HCT116 (cell line): ENCODE measurements around the gene LTBP1. TPM values are rescaled to one million over a fixed set of nuclear protein-coding genes. Genes with fewer than 3 reads are reported as not detected.

Source experiments
- ATAC-seq: fragments of 200-7000 bp; cut with Tn5 transposase; 2 replicates; pipeline ENCODE4 v1.9.1; 2020; ENCODE audit warnings: mild to moderate bottlenecking, moderate library complexity
- BruUV-seq: library from RNA; stranded (reverse); fragments of 400-500 nt; replicated peaks from 2 replicates; lab custom pipeline; 2021; lab: Mats Ljungman, UMichigan
- CTCF ChIA-PET: fragments of 300-600 bp; sonication (Branson Sonifier 250); formaldehyde crosslinking; loops from one replicate; lab custom pipeline; 2021; ENCODE audit warnings: antibody characterized with exemption; lab: Charles Lee
- POLR2A ChIA-PET: fragments of 300-600, 350-600 bp; sonication (Branson Sonifier 250); formaldehyde crosslinking; loops from one replicate; lab custom pipeline; 2021; ENCODE audit warnings: antibody characterized with exemption; lab: Charles Lee
- RAD21 ChIA-PET, 2 experiments: fragments of 300-600 bp; sonication (Branson Sonifier 250); formaldehyde crosslinking; loops; one replicate each; lab custom pipeline; 2023; ENCODE audit warnings: low total read pairs in 2 of 2; ENCODE audit not compliant: uncharacterized antibody in 2 of 2, unreplicated experiment in 2 of 2, low non-redundant PET in 1 of 2; lab: Charles Lee
- DNase-seq: peaks from one replicate; pipeline ENCODE4 v3.0.0-alpha.2; 2010; ENCODE audit warnings: low read depth, low spot score
- H2AFZ ChIP-seq: fragments of 200-600 bp; shearing (Covaris generic), sonication (generic); 2 replicates; pipeline ENCODE4 v1.6.1; 2017; ENCODE audit warnings: low read depth, mixed run types, mixed read lengths, antibody characterized with exemption, low read length; ENCODE audit not compliant: poor library complexity, severe bottlenecking
- H3K27ac ChIP-seq: 2 replicates; pipeline ENCODE4 v1.5.1; 2012; ENCODE audit warnings: low read depth, low read length
- H3K27me3 ChIP-seq: fragments of 200-600 bp; sonication (generic); 2 replicates; pipeline ENCODE4 v1.6.1; 2016; ENCODE audit warnings: mixed run types, low read length, mixed read lengths; ENCODE audit not compliant: insufficient read depth
- H3K36me3 ChIP-seq, 2 experiments: fragments of 200-500 bp in 1 of 2; fragments of 200-600 bp in 1 of 2; sonication (Bioruptor generic) in 1 of 2; sonication (generic) in 1 of 2; 2 replicates each; pipeline versions ENCODE4 v1.5.1 to v1.6.1; 2014 to 2016; ENCODE audit warnings: low read length in 2 of 2, inconsistent platforms in 1 of 2, mixed read lengths in 1 of 2, mixed run types in 1 of 2; ENCODE audit not compliant: insufficient read depth in 2 of 2, control insufficient read depth in 1 of 2
- H3K4me1 ChIP-seq, 2 experiments: fragments of 200-600 bp in 1 of 2; sonication (generic) in 1 of 2; 2 replicates each; pipeline versions ENCODE4 v1.5.1 to v1.6.1; 2012 to 2017; ENCODE audit warnings: low read length in 2 of 2, inconsistent platforms in 1 of 2, mild to moderate bottlenecking in 1 of 2, mixed read lengths in 1 of 2, mixed run types in 1 of 2, moderate library complexity in 1 of 2; ENCODE audit not compliant: insufficient read depth in 2 of 2, control insufficient read depth in 1 of 2
- H3K4me2 ChIP-seq: fragments of 200-600 bp; sonication (generic); 2 replicates; pipeline ENCODE4 v1.6.1; 2017; ENCODE audit warnings: mixed run types, low read length, mixed read lengths
- H3K4me3 ChIP-seq, 2 experiments: fragments of 200-600 bp in 1 of 2; sonication (generic) in 1 of 2; replicated peaks in 1 of 2; 2 replicates each; pipeline ENCODE4 v1.5.1; 2011 to 2016; ENCODE audit warnings: low read length in 2 of 2, control low read depth in 1 of 2, low read depth in 1 of 2, mild to moderate bottlenecking in 1 of 2, mixed read lengths in 1 of 2, mixed run types in 1 of 2
- H3K79me2 ChIP-seq: fragments of 200-600 bp; sonication (generic); 2 replicates; pipeline ENCODE4 v1.6.1; 2017; ENCODE audit warnings: mild to moderate bottlenecking, mixed run types, low read length, moderate library complexity, mixed read lengths; ENCODE audit not compliant: insufficient read depth
- H3K9ac ChIP-seq: fragments of 200-600 bp; sonication (generic); 2 replicates; pipeline ENCODE4 v1.6.1; 2016; ENCODE audit warnings: low read length, mixed read lengths
- H3K9me2 ChIP-seq: fragments of 200-600 bp; sonication (generic), shearing (Covaris generic); 2 replicates; pipeline ENCODE4 v1.6.1; 2017; ENCODE audit warnings: mixed run types, mild to moderate bottlenecking, moderate library complexity; ENCODE audit not compliant: insufficient read depth
- H3K9me3 ChIP-seq, 2 experiments: fragments of 200-500 bp in 1 of 2; fragments of 200-600 bp in 1 of 2; sonication (Bioruptor generic) in 1 of 2; sonication (generic) in 1 of 2; 2 replicates each; pipeline ENCODE4 v1.6.1; 2014 to 2017; ENCODE audit warnings: low read length in 2 of 2, mixed read lengths in 2 of 2, inconsistent platforms in 1 of 2, low read depth in 1 of 2, mild to moderate bottlenecking in 1 of 2, mixed run types in 1 of 2, moderate library complexity in 1 of 2; ENCODE audit not compliant: control insufficient read depth in 1 of 2, insufficient read depth in 1 of 2
- H4K20me1 ChIP-seq: fragments of 200-600 bp; sonication (generic), shearing (Covaris generic); 2 replicates; pipeline ENCODE4 v1.6.1; 2017; ENCODE audit warnings: mixed run types, mild to moderate bottlenecking, moderate library complexity; ENCODE audit not compliant: insufficient read depth
- CTCF ChIP-seq, 3 experiments: fragments of 200-600 bp in 1 of 3; sonication (generic) in 1 of 3; IDR thresholded peaks in 2 of 3; conservative IDR thresholded peaks in 1 of 3; 2 replicates each; pipeline ENCODE4 v1.5.1; 2012 to 2017; ENCODE audit warnings: low read depth in 2 of 3, low read length in 2 of 3, antibody characterized with exemption in 1 of 3, borderline replicate concordance in 1 of 3, control low read depth in 1 of 3, mild to moderate bottlenecking in 1 of 3, mixed read lengths in 1 of 3, mixed run types in 1 of 3, moderate library complexity in 1 of 3; ENCODE audit not compliant: insufficient read depth in 1 of 3
- EGR1 ChIP-seq: IDR thresholded peaks from 2 replicates; pipeline ENCODE4 v1.6.1; 2012; ENCODE audit warnings: low read depth
- ELF1 ChIP-seq: IDR thresholded peaks from 2 replicates; pipeline ENCODE4 v1.6.1; 2012; ENCODE audit warnings: low read depth, borderline replicate concordance
- EZH2phosphoT487 ChIP-seq: fragments of 200-600 bp; IDR thresholded peaks from 2 replicates; pipeline ENCODE4 v1.6.1; 2018; ENCODE audit warnings: antibody characterized with exemption, borderline replicate concordance
- FOSL1 ChIP-seq: IDR thresholded peaks from 2 replicates; pipeline ENCODE4 v1.6.1; 2012; ENCODE audit warnings: low read depth
- JUND ChIP-seq: IDR thresholded peaks from 2 replicates; pipeline ENCODE4 v1.6.1; 2012
- MAX ChIP-seq: IDR thresholded peaks from 2 replicates; pipeline ENCODE4 v1.6.1; 2012
- REST ChIP-seq: IDR thresholded peaks from 2 replicates; pipeline ENCODE4 v1.6.1; 2012; ENCODE audit warnings: low read depth
- SIN3A ChIP-seq: IDR thresholded peaks from 2 replicates; pipeline ENCODE4 v1.6.1; 2012; ENCODE audit warnings: low read depth
- SP1 ChIP-seq: IDR thresholded peaks from 2 replicates; pipeline ENCODE4 v1.6.1; 2012; ENCODE audit warnings: low read depth
- SRF ChIP-seq: IDR thresholded peaks from 2 replicates; pipeline ENCODE4 v1.6.1; 2012; ENCODE audit warnings: low read depth
- YY1 ChIP-seq: IDR thresholded peaks from 2 replicates; pipeline ENCODE4 v1.6.1; 2011; ENCODE audit warnings: low read length, low read depth, moderate library complexity, mild to moderate bottlenecking; ENCODE audit not compliant: insufficient replicate concordance; ENCODE audit errors: extremely low read depth
- ZBTB33 ChIP-seq: IDR thresholded peaks from 2 replicates; pipeline ENCODE4 v1.6.1; 2011; ENCODE audit warnings: mild to moderate bottlenecking, low read length, moderate library complexity; ENCODE audit not compliant: insufficient replicate concordance; ENCODE audit errors: extremely low read depth
- ZFX ChIP-seq: fragments of 450-650 bp; IDR thresholded peaks from 2 replicates; pipeline ENCODE4 v1.6.1; 2017
- ZNF274 ChIP-seq: fragments of 200-500 bp; sonication (Bioruptor generic); IDR thresholded peaks from 2 replicates; pipeline ENCODE4 v1.6.1; 2014; ENCODE audit warnings: mild to moderate bottlenecking, low read depth, low read length, inconsistent platforms
- intact Hi-C: fragments of 100-400 bp; cut with micrococcal nuclease; formaldehyde crosslinking; loops from 2 replicates; pipeline ENCODE4 v1.10.0; 2022
- total RNA-seq: library from RNA; stranded (reverse); gene quantifications from one replicate; pipeline ENCODE4 v1.2.1, GENCODE V29; 2021; ENCODE audit not compliant: unreplicated experiment

LTBP1 gene
- total RNA-seq, 1 experiment from 2014 or later: 5.1 TPM

GRCh38 chr2:33267043-33267442 lies 320.3 kb downstream of the LTBP1 start:
- BruUV-seq: no TSS peak
- H3K4me1 ChIP-seq: no peaks in the 10 kb centered on the region
- no peak overlapping the region for H2AFZ ChIP-seq
- TF ChIP-seq REST: no peak
- no peak for TF ChIP-seq SP1
- no peak for TF ChIP-seq SRF
- TF ChIP-seq CTCF (IDR thresholded peaks at IDR 0.05 in 2 of 3, conservative IDR thresholded peaks at IDR 0.05 in 1 of 3; ENCODE audit: borderline replicate concordance in 1 of 3, insufficient read depth in 1 of 3, low read depth in 2 of 3, low read length in 2 of 3): no peak
- TF ChIP-seq EGR1: no peak
- no peak for TF ChIP-seq YY1
- TF ChIP-seq ELF1: no peak
- no peak for TF ChIP-seq FOSL1
- no peak for TF ChIP-seq ZNF274
- no peak for TF ChIP-seq MAX
- no peak for TF ChIP-seq ZFX
- TF ChIP-seq SIN3A: no peak
- no peak for TF ChIP-seq JUND
- no peak for TF ChIP-seq EZH2phosphoT487
- TF ChIP-seq ZBTB33: no peak
- ChIA-PET CTCF (no interaction called here), RAD21 (interaction anchor here in 1 of 2 experiments (0.7 kb wide), 1 partner anchor 463 kb away, joined by 3 read pairs; no protein-coding TSS in a partner anchor), POLR2A (no interaction called here)
- no peak overlapping the region for H3K4me2 ChIP-seq
- no peak for ATAC-seq
- intact Hi-C loops: no loop called here
- H3K36me3 ChIP-seq: no peaks in the 10 kb centered on the region
- H3K9ac ChIP-seq: no peak overlapping the region
- H4K20me1 ChIP-seq: no peaks in the 10 kb centered on the region
- H3K4me3 ChIP-seq: no peak overlapping the region
- no peak overlapping the region for H3K27ac ChIP-seq
- H3K79me2 ChIP-seq: no peaks in the 10 kb centered on the region
- H3K9me2 ChIP-seq: no peaks in the 10 kb centered on the region
- H3K9me3 ChIP-seq: no peaks in the 10 kb centered on the region
- no peaks in the 10 kb centered on the region for H3K27me3 ChIP-seq
- no peak for DNase-seq
